ENCODE data around the gene PI4KA. TPM values are rescaled to one million over a fixed set of nuclear protein-coding genes. Genes with fewer than 3 reads are reported as not detected.

PI4KA gene
- total and polyA plus RNA-seq, 2 of the 13 experiments (the other 11 are each of a cell fraction or from before 2014, with no cell fraction given), result 27.4 to 56.4 TPM

GRCh38 chr22:20764471-20764720 lies 94.2 kb downstream of the PI4KA start:
- peaks cover 21 to 44% of the 10 kb centered on the region in 2 experiments for H3K36me3 ChIP-seq (replicated peaks in 1 of 2; ENCODE audit: control insufficient read depth in 1 of 2, insufficient read depth in 2 of 2, low read length in 2 of 2)
- H3K4me3 ChIP-seq (replicated peaks in 1 of 3; ENCODE audit: insufficient read depth in 1 of 3, low read depth in 2 of 3, low read length in 3 of 3), result no peak overlapping the region
- H3K27ac ChIP-seq (ENCODE audit: extremely low read length, insufficient read depth, low read length), result no peak overlapping the region
- H3K9ac ChIP-seq (ENCODE audit: insufficient read depth, low read depth, low read length), result no peak overlapping the region
- no peak for TF ChIP-seq THAP8 (CRISPR knock-in tag; IDR thresholded peaks at IDR 0.05; ENCODE audit: borderline replicate concordance)
- no peak for TF ChIP-seq IKZF1 (IDR thresholded peaks at IDR 0.05)
- TF ChIP-seq ZNF776 (CRISPR knock-in tag; IDR thresholded peaks at IDR 0.05), result no peak
- TF ChIP-seq FOXO4 (CRISPR knock-in tag; conservative IDR thresholded peaks at IDR 0.05), result 0 out of 2 replicates have a peak, but pooled peaks have one; percentile 34
- intact Hi-C loops (cut with micrococcal nuclease; ENCODE audit: unreplicated experiment) (no loop called here), in situ Hi-C loops (cut with HindIII; ENCODE audit: extremely low pct_ligation_motif_present, low pct_unique_long_range_greater_than_20kb) (no loop called here)
- DNase-seq (ENCODE audit: low spot score), result no peak
- WGBS (ENCODE audit: low lambda C conversion rate), result 99% methylated on average over 7 of the region's 7 CpGs
- no peak for ATAC-seq
- H3K9me3 ChIP-seq (ENCODE audit: low read length), result no peaks in the 10 kb centered on the region
- no peak overlapping the region for H3K4me2 ChIP-seq (ENCODE audit: low read depth, low read length)
- no peaks in the 10 kb centered on the region for H3K79me2 ChIP-seq (ENCODE audit: insufficient read depth, low read length)
- CTCF ChIA-PET (ENCODE audit: low intra/inter-chr PET ratio, low total read pairs), result no interaction called here
- no TSS peak for BruUV-seq (replicated peaks)
- POLR2A ChIA-PET, result no interaction called here
- no peak for FAIRE-seq
- no peak overlapping the region for H2AFZ ChIP-seq (ENCODE audit: low read length)
- 0 out of 2 replicates have a peak, but pooled peaks cover 7% of the 10 kb centered on the region for H3K4me1 ChIP-seq (ENCODE audit: insufficient read depth, low read length)
- H4K20me1 ChIP-seq (ENCODE audit: insufficient read depth, low read length), result no peaks in the 10 kb centered on the region
- no peaks in the 10 kb centered on the region; a peak in 1 of 5 replicates for H3K27me3 ChIP-seq (ENCODE audit: control insufficient read depth in 1 of 2, insufficient read depth in 2 of 2, low read length in 2 of 2)

DNA sequence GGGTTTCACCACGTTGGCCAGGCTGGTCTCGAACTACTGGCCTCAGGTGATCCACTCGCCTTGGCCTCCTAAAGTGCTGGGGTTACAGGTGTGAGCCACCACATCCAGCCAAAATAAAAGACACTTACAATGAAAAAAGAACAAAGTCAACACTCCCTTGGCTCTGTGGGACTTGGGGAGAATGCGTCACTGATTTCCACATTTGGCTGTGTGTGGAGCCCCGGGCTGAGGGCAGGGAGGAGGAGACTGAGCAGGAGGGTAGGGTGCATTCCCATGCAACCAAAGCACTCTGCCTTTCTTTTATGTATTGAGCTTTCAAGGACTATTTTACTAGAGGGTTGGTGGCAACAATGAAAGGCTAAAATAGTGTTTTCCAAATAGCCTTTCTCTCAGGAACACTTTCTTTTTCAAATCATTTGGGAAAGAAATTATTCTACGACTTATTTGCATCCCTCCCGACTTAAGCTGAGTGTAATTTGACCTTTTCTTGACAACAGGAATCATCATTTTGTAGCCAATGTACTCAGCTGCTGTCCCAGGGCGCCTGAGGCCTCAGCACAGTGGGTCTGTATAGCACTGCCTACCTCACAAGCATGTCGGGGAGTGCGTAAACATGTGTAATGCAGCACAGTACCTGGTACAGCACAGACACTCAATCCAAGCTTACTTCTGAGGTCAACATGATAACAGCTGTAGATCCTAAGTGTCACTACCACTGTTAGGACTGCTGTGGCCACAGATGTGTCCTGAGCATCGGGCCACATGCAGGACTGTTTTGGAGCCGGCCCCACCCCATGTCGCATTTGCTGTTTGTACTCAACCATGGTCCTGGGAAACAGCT lies 94.8 kb downstream of the PI4KA start:
- 94% methylated on average over 12 of the region's 13 CpGs for WGBS (ENCODE audit: low lambda C conversion rate)
- FAIRE-seq (no peak), DNase-seq (ENCODE audit: low spot score) (no peak), ATAC-seq (no peak)
- ChIA-PET CTCF (ENCODE audit: low intra/inter-chr PET ratio, low total read pairs) (no interaction called here), POLR2A (no interaction called here)
- Histone ChIP-seq H2AFZ (ENCODE audit: low read length) (no peak overlapping the region), H3K9me3 (ENCODE audit: low read length) (no peaks in the 10 kb centered on the region), H3K4me1 (ENCODE audit: insufficient read depth, low read length) (peaks cover 7% of the 10 kb centered on the region), H3K4me3 (replicated peaks in 1 of 3; ENCODE audit: insufficient read depth in 1 of 3, low read depth in 2 of 3, low read length in 3 of 3) (no peak overlapping the region), H3K79me2 (ENCODE audit: insufficient read depth, low read length) (no peaks in the 10 kb centered on the region), H3K4me2 (ENCODE audit: low read depth, low read length) (no peak overlapping the region), H3K27ac (ENCODE audit: extremely low read length, insufficient read depth, low read length) (no peak overlapping the region), H3K27me3 (ENCODE audit: control insufficient read depth in 1 of 2, insufficient read depth in 2 of 2, low read length in 2 of 2) (no peaks in the 10 kb centered on the region; a peak in 1 of 5 replicates), H3K36me3 (replicated peaks in 1 of 2; ENCODE audit: control insufficient read depth in 1 of 2, insufficient read depth in 2 of 2, low read length in 2 of 2) (peaks cover 21 to 44% of the 10 kb centered on the region in 2 experiments), H4K20me1 (ENCODE audit: insufficient read depth, low read length) (no peaks in the 10 kb centered on the region), H3K9ac (ENCODE audit: insufficient read depth, low read depth, low read length) (no peak overlapping the region)
- in situ Hi-C loops (cut with HindIII; ENCODE audit: extremely low pct_ligation_motif_present, low pct_unique_long_range_greater_than_20kb), result no loop called here
- intact Hi-C loops (cut with micrococcal nuclease; ENCODE audit: unreplicated experiment), result no loop called here
- TF ChIP-seq ZNF3 (CRISPR knock-in tag; IDR thresholded peaks at IDR 0.05) (no peak), U2AF2 (IDR thresholded peaks at IDR 0.05; ENCODE audit: low read depth, low read length) (no peak), ZNF263 (CRISPR knock-in tag; IDR thresholded peaks at IDR 0.05) (no peak), BORCS8-MEF2B (CRISPR knock-in tag; IDR thresholded peaks at IDR 0.05) (no peak)
- no TSS peak for BruUV-seq (replicated peaks)

Data from HepG2 (cell line).